NCI-H82 (cell line): Measurements from ENCODE around the gene IP6K1.
"Not testable (repeated sequence)": the region's sequence is repeated elsewhere in the genome, so short reads cannot be mapped to it uniquely, and the experiment has no call there.

Experiments used
- DNase-seq: peaks from one replicate; lab custom pipeline; 2025; lab: John Stamatoyannopoulos, UW

Gene IP6K1

DNA sequence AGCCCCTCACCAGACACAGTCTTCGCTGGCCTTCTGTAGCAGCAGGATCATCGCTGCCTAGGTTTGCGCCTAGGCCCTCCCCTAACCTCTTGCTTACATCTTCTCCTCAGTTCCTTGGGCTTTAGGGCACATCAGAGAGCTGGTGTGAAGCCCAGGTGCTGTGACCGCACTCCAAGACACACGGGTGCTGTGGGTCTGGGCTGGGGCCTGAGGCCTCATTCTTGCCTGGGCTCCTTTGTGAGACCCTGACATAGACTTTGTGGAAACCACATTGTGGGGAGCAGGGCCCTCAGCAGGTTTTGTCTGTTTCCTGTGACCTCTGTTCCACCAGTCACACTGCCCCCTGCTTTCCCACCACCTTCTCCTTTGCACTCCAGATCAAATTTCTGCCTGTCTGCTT, 74.9 kb downstream of the IP6K1 start:
- no peak for DNase-seq

DNA sequence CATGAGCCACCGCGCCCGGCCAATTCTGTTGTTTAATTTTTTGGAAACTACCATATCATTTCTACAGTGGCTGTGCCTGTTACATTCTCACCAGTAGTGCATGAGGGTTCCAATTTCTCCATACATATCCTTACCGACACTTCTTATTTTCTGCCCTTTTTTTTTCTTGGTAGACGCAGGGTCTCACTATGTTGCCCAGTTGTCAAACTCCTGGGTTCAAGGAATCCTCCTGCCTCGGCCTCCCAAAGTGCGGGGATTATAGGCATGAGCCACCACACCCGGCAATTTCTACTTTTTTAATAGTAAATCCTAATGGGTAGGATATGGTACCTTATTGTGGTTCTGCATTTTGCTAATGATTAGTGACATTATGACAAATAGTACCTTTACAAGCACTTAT, 76.5 kb downstream of the IP6K1 start:
- no peak for DNase-seq

DNA sequence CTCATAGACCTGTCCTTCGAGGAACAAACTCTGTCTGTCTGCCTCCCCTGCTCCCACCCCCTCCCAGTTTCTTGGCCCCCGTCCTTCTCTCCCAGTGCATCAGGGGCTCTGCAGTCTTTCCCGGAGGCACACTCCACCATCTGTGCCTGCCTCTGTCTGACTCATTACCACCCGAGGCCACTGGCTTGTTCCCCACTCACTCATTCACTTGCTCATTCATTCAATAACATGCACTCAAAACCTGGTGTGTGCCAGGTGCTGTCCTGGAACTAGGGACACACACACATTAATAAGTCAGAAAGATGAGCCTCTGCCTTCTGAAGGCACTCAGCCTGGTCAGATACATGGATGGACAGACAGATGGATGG, 79.2 kb downstream of the IP6K1 start:
- no peak for DNase-seq

DNA sequence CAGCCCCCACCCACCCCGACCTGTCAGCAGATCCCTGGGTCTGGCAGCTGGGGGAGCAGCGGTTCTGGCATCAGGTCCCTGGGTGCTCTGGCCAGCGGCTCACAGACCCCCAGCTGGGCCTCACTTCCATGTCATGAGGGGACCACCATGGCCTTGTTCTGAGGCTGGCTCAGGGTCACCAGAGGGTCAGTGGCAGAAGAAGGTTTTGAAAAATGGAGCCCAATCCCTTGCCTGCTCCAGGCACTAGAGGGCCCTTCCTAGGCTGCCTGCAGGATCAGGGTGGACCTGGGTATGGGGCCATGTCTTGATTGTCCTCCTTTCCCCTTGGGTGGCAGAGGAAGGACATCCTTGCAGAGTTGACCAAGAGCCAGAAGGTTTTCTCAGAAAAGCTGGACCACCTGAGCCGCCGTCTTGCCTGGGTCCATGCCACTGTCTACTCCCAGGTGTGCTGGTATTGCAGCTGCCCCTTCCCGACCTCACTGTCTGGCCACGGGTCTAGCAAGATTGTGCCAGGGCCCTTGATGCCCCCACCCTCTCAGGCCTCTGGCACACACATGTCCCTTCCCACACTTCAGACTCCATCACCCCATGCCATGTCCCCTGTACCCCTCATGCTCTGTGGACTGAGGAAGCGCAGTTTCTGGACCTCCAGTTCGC, 79.8 kb downstream of the IP6K1 start:
- DNase-seq = no peak

DNA sequence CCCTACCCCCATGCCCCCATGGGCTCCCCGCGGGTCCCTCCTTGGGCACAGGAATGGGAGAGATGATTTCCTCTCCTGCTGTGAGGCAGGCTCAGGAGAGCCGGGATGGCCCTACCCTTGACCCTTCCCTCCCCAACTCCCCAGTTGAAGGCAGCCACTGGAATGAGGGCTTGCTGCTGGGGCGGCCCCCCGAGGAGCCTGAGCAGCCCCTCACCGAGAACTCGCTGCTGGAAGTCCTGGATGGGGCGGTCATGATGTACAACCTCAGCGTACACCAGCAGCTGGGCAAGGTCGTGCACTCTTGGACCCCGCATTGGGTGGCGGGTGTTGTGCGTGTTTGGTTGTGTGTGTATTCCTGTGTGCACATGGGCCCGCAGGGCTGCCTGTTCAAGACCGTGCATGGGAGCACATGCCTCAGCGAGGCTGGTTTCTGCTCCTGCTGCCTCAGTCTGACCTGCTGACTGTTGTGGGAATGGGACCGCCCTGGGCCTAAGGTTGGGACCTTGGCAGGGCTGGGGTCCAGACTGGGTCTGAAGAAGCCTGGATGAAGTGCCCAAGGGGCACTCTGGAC, 80.9 kb downstream of the IP6K1 start:
- DNase-seq = no peak

DNA sequence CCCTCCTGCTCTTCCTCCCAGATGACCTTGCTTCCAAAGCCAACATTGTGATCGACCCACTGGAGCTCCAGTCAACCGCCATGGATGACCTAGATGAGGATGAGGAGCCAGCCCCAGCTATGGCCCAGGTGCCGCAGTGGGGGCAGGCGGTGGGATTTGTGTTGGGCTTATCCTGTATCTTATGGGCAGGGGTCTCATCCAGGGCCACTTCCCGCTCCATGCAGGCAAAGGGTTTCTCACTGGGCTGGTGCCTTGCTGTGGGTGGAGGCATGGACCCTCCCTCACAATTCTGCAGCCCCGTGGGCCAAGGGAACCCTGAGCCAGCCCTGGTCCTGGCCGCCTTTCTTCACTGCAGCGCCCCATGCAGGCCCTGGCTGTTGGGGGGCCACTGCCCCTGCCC, 81.7 kb downstream of the IP6K1 start:
- DNase-seq = no peak

DNA sequence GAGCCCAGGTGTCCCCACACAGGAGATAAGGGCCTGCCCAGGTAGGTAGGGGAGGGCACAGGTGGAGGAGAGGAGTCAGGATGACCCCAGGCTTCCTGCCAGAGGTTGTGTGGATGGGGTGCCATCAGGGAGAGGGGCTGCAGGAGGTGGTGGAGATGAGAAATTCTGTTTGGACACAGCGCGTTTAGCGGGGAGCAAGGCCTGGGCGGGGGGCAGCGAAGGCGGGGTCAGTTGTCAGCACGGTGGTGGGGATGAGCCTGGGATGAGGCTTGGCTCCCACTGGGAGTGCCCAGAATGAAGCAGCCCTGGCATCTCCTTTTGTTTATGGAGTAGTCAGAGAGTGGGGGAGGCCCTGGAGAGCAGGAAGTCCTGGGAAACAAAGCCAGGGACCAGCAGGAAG, 82.4 kb downstream of the IP6K1 start:
- no peak for DNase-seq

DNA sequence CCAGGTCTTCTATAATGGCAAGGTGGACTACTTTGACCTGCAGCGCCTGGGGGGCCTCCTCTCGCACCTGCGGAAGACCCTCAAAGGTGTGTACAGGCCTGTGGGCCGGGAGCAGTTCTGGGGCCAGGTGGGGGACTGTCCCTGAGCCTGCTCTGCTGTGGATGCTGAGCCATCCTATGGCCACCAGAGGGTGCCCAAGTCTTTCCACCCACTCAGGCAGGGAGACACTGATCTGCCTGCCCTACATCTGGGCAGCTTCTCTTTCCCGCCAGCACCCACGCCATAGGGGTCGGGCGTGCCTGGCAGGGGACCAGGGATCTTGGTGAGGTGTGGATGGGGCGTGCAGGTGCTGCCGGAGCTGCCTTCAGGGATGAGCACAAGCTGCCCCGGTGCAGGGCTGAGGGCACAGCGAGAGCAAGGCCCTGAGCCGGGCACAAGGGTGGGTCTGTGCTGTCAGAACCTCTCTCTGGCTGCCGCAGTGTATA, 82.9 kb downstream of the IP6K1 start:
- DNase-seq = peak; percentile 77

DNA sequence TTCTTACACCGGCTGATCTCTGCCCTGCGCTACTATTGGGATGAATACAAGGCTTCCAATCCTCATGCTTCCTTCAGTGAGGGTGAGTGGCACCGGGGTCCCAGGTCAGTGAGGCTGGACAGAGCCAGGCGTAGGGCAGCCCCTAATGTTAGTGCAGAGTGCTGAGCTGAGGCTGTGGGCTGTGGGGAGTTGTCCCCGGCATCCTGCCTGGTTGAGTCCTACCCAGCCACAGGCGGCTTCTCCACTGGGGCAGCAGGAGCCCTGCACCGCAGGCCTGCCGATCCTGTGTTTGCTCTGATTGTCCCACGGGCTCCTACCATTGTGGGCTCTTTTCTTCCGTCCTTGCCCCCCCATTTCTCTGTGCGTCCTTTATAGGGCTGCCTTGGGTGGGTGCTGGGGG, 83.7 kb downstream of the IP6K1 start:
- no peak for DNase-seq

DNA sequence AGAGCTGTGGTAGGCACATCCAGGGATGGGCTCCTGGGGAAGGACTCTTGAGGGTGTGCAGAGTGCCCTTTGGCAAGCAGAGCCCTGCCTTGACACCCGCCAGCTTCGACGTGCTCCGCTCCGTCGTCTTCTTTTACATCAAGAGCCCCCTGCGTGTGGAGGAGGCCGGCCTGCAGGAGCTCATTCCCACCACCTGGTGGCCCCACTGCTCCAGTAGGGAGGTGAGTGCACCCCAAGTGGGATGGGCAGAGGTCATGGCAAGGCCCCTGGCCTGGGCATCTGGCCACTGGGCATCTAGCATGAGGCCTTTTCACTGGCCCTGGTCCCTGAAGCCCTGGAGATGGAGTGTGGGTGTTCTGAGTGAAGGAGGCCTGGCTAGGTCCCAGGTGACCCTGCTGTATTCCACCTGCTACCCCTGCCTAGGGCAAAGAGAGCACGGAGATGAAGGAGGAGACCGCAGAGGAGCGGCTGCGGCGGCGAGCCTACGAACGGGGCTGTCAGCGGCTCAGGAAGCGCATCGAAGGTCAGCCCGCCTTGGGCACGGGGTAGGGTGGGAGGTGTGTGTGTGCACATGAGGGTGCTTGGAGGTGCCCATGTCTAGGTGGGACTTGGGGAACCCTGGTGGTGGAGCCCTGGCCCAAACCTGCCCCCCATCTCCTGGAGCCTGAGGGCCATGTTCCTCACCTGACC, 84.8 kb downstream of the IP6K1 start:
- peak; percentile 7 for DNase-seq

DNA sequence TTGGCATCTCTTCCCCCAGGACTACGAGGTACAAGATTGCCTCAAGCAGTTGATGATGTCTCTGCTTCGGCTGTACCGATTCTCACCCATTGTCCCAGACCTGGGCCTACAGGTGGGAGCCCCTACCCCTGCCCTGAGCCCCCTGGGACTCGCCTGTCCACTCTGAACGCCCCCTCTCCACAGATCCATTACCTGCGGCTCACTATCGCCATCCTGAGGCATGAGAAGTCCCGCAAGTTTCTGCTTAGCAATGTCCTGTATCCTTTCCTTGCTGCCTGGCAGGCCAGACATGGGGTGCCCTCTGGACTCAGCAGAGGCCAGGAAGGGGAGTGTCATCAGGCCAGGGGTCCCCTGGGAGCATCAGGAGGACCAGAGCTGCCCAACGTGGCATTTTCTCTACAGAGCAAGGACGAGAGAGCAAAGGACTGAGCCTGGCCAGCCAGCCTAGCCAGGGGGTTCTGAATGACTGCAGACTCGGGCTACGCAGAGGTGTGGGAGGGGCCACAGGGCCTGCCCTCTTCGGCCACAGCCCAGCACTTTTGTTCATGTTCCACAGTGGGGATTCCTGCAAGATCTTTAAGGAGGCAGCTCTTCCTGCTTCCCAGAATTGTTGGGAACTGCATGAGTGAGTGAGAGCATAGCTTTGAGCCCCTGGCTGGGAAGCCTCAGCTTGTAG, 85.8 kb downstream of the IP6K1 start:
- DNase-seq = no peak

DNA sequence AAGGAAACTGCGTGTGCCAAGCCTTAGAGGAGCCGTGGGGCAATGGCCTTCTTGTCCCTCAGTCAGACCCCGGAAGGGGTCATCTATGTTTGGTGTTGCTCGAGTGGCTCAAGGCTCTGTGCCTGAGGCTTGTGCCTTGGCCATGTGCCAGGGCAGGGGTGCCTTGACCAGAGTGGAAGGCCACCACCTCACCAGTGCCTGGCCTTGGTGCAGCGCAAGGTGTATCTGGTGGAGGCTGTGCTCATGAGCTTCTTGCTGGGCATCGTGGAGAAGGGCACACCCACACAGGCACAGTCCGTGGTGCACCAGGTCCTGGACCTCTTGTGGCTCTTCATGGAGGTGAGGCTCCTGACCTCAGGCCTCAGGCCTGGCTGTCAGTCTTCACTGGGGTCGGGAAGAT, 86.3 kb downstream of the IP6K1 start:
- DNase-seq = no peak

DNA sequence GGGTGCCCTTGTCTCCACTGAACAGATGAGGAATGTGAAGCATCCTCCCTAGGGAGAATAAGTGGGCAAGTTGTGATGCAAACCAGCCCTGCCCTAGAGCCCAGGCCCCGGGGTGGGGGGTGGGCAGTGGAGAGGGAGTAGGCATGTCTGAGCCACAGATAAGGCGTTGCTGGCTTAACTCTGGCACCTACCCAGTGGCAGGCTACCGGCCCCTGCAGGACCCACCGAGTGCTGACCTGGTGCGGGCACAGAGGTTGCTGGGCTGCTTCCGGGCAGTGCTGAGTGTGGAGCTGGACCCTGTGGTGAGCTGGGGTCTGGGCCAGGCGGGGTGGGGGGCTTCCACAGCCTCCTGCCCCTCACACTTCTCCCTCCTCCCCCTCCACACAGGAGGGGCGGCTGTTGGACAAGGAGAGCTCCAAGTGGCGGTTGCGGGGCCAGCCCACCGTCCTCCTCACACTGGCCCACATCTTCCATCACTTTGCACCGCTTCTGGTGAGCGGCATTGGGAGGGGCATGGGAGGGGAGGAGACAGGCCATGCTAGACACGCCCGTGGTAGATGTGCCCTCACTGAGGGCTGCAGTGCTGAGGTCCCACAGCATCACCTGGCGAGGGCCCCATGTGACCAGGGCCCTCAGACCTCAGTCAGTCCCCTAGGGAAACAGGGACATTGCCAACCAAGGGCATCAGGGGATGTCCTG, 86.9 kb downstream of the IP6K1 start:
- no peak for DNase-seq

DNA sequence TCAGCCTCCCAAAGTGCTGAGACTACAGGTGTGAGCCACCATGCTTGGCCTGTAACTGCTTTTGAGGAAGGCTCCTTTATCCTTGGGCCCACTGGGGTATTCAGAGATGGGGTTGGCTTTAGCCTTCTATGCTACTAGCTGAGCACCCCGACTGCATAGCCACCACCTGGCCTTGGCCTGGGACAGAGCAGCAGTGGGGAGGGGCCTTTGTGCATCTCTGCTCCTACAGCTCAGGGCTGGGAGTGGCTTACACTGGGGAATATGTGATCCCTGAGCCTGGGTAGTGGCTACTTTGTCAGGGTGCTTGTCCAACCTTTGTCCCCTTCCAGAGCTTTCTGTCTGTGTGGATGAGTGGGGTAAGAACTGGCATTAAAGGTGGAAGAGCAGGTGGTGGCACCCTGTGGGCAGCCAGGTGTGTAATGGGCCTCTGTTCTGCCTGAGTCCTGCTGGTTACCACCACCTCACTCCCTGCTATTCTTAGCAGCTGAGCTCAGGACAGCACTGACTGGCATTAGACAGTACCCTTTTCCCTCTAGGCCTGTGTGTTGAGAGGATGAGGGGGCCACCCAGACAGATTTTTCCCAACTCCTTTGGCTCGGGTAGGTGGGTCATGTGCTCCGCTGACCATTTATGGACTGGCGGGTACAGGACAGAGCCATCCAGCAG, 90.9 kb downstream of the IP6K1 start:
- DNase-seq = not testable (repeated sequence)

DNA sequence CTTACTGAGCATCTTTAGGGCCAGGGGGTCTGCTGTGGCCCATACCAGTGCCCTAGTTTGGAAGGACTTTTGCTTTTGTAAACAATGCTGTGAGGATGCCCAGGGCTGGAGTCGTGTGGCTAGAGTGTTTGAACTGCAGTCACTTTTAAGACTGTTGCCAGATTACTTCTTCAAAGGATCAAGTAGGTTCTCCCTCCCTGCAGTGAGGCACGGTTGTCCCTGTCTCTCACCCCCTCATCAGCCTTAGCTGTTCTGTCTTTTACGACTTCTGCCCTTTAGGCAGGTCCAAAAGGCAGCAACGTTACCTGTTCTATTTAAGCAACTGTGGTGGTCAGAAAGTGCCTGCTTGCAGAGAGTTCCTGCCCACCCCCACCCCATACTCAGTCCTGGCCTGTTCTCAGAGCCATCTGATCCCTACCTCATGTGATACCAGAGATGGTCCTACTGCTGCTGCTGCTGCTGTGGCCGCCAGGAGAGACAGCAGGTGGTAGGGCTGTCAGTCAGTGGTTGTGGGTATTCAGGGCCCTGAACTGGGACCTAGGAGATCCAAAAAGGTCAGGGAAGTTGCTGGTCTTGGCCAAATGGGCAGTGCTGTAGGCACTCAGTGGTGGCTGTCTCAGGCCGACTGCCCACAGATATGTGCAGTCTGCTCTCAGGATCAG, 91.8 kb downstream of the IP6K1 start:
- DNase-seq = not testable (repeated sequence)

DNA sequence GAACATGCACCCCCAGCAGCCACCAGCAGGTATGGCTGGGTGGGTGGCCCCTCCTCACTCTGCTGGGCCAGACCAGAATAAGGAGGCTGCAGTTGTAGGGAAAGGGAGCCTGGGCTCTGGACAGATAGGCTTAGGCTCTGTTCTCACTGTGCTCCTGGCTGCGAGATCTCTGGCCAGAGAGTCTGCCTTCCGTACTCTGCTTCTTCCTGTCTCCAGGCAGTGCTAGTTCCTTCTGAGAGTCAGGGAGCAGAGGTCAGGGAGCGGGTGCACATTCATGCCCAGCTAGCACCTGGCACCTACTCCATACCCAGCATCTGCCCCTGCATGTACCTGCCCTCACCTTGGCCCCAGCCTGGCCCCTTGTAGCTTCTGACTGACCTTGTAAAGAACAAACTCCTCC, 94.9 kb downstream of the IP6K1 start:
- DNase-seq = not testable (repeated sequence)

DNA sequence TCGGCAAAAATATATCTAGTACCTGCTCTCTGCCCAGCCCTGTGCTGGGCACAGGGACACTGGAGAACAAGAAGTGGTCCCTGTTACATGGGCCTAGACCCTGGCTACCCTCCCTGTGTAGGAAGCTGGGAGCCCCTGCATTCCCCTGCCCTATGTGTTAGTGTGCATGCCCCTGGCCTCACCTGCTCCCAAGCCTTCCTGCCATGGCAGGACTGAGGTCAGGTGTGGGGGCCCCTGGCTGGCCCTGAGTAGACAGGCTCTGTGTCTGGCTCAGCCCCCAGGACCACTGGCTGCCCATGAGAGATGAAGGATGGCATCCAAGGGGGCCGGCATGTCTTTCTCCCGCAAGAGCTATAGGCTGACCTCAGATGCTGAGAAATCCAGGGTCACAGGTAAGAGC, 95.5 kb downstream of the IP6K1 start:
- not testable (repeated sequence) for DNase-seq

DNA sequence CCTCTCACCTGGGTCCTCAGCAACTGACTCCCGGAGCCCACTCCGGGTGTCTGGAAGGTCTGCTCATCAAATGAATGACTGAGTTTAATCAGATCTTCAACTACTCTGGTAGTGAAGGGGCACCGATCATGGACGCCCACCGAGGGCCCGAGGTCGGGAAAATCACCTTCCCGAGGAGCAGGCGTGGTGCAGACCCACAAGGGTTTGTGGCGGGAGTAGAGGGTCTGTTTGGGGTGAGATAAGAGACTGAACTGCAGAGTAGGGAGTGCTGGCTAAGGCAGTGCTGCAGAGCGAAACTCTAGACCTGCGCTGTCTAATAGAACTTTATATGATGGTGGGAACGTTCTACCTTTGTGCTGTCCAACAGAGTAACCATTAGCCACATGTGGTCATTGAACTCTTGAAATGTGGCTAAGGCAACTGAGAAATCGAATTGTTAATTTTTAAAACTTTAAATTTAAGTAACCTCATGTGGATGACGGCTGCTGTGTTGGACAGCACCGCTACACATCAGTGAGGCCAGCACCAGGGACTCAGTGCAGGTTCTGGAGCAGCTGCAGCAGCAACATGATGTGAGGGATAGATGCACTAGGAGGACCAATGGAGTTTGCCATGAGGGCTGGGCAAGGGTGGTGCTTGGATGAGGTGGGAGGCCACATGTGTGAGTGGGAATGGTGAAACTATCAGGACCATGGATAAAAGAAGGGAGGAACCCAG, 96.3 kb downstream of the IP6K1 start:
- not testable (repeated sequence) for DNase-seq

DNA sequence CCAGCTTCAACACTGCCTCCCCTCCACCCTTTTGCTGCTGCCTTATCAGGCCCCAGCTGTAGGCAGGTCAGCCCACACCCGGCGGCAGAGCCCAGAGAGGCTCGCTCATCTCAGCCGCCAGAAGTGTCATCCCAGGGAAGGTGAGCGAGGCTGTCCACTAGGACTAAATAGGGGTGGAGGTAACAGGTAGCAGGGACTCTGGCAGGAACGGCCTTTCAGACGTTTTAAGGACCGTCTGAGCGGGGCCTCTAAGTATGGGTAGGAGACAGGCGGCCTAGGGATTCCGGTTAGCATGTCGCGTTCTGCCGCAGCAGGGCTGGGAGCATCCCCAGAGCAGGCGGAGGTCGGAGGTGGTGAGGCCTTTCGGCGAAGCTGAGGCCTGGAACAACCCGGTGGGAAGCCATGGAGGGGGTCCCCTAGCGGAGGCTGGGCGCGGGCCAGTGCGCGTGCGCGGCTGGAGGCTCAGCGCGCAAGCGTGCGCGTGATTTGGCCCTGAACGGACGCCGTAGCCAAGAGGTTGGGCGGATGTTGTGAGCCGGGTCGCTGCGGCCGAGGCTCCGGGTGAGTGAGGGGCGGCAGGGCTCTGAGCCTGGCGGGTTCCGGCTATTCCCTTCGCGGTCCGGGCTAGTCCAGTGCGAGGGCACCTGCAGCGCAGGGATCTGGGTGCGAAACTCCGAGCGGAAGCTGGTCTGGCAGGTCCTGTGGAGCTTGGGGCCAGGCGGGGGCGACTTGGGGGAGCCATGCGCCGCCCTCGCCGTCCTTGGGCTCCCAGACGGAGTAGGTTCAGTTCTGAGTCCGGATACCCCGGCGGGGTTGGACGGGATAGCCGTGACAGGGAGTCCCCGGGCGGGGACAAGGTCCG, 97.1 kb downstream of the IP6K1 start, which contains the start of the genes MST1 and RNF123:
Gene MST1 (minus strand): TSS at position 429 of the 862 bp plus-strand sequence. CDS start 783 bp downstream, outside the sequence.
Gene RNF123 (plus strand): TSS at position 512 of the 862 bp plus-strand sequence. CDS start 1,609 bp downstream, outside the sequence.
- DNase-seq = no peak
